HG03520 (cell line): ENCODE data around the gene INAFM2.
A peak's percentile ranks its signal among the peaks of the same experiment; 100 is the strongest.

Experiments used
- ATAC-seq: cut with Tn5 transposase; IDR thresholded peaks from one replicate; pipeline ENCODE4 v1.9.1; 2021; ENCODE audit warnings: mild to moderate bottlenecking, moderate library complexity; ENCODE audit not compliant: unreplicated experiment

INAFM2 gene

DNA sequence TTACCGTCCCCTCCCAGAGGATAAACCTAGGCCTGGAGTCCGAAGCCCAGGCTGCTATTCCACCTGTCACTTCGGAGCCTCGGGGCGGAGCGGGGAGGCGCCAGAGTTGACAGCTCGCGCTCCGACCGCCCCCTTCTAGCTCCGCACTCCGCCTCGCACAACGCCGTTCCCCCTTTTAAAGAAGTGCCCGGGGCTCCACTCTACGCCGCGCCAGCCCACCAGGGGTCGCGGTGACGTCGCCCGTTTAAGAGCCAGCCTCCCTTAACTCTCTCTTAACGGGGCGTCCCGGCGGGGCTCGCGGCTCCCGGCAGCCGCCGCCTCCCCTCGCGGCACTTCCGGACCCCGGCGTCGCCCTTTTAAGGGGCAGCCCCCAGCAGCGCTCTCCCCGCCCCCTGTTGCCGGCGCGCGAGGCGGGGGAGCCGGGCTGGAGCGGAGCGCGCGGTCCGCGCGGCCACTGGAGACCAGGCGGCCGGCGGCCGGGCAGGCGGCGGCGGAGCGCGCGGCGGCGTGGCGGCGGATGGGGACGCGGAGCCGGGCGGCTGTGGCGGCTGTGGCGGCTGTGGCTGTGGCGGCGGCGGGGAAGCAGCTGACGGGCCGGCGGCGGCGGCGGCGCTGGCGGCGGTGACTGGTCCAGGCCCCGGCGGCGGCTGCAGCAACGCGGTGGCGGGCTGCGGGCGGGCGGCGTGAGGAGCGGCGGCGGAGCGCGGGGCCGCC, at the start of gene INAFM2:
TSS of gene INAFM2 (plus strand) at position 454 of the 714 bp plus-strand sequence. CDS start 364 bp downstream, outside the sequence.
- peak; percentile 84 for ATAC-seq

DNA sequence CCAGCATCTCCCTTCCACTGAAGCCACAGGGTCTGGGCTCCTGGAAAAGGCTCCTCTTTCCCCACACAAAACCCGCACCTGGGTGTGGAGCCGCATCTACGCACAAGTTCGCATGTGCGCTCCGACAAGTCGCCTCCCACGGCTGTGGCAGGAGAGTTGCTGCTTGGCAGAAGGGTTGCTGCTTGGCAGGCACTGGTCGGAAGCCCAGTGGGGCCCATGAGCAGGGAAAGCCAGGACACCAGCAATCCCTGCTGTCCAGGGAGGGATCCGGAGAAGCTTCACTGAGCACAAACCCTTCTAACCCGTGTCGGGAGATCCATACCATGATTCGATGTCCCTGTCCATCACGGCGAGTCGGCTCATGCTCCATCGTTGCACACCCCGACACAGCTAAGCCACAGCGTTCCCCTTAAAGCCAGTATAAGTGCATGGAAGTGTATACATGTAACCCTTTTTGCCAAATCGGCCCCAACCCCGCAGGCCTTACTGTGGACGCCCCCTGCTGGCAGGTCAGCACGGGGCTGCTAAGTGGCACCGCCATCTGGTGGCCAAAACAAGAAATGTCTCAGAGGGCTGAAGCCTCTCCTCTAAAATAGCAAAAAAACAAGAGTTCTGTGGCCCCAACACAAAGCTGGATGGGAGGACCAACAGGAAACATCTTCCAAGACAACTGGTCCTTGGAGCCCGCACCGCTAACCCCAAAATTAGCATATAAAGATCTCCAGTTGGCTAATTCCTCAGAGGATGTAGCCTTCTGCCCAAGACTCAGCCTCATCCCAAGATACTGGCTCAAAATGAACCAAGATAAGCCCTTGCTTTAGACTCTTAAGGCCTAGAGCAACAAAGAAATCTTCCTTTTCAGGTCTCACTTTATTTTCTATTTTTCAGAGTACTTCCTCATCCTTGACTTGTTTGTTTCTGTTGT, 48.9 kb upstream of the INAFM2 start:
- ATAC-seq = no peak

DNA sequence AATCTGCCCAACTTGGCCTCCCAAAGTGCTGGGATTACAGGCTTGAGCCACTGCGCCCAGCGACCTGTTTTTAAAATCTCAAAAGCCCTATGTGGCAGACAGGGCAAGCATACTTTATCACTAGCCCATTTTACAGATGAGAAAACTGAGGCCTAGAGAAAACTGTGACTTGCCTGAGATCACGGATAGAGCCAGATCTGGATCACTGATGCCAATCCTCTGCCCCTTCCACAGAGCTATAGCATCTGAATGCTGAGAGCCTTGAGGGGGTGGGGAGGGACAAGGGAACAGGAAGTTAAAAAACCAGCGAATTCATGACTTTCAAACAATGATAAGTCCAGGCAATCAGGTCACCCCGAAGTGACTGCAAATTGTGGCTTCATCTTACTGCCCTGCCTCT, 48.0 kb upstream of the INAFM2 start:
- no peak for ATAC-seq

DNA sequence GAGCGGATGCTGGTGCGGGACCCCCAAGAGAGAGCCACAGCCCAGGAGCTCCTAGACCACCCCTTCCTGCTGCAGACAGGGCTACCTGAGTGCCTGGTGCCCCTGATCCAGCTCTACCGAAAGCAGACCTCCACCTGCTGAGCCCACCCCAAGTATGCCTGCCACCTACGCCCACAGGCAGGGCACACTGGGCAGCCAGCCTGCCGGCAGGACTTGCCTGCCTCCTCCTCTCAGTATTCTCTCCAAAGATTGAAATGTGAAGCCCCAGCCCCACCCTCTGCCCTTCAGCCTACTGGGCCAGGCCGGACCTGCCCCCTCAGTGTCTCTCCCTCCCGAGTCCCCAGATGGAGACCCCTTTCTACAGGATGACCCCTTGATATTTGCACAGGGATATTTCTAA, 47.5 kb upstream of the INAFM2 start:
- ATAC-seq = no peak

DNA sequence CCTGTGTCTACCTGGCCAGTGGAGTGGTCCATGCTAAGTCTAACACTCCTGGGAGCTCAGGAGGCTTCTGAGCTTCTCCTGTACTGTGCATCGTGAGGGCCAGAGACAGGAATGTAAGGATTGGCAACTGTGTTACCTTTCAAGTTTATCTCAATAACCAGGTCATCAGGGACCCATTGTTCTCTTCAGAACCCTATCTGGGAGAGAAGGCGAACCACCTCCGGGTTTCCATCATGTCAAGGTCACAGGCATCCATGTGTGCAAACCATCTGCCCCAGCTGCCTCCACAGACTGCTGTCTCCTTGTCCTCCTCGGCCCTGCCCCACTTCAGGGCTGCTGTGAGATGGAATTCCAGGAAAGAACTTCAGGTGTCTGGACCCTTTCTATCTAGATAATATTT, 46.6 kb upstream of the INAFM2 start:
- no peak for ATAC-seq

GRCh38 chr15:40277471-40277870, 46.0 kb upstream of the INAFM2 start:
- ATAC-seq = no peak

DNA sequence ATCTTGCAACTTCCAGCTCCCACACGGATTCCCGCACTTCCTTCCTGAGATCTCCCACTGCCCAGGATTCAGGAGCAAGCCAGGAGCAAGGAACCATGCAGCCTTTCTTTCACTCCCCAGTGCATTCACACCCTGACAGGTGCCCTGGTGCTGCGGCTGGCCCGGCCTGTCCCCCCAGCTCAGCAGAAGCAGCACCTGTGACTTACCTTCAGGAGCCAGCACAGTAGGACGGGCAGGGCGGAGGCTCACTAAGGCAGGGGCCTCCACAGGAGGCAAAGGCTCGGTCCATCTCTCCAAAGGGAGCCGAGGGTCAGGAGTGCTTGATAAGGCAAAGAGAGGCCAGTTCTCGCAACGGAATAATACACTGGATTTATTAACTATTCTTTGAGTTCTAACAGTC, 45.5 kb upstream of the INAFM2 start:
- ATAC-seq = no peak

- no peak for ATAC-seq
These were observed 43.9 kb upstream of the INAFM2 start for GRCh38 chr15:40279437-40280141.

GRCh38 chr15:40280260-40281056, 43.0 kb upstream of the INAFM2 start:
- ATAC-seq = no peak

GRCh38 chr15:40281057-40281800, 42.3 kb upstream of the INAFM2 start:
- ATAC-seq = no peak

DNA sequence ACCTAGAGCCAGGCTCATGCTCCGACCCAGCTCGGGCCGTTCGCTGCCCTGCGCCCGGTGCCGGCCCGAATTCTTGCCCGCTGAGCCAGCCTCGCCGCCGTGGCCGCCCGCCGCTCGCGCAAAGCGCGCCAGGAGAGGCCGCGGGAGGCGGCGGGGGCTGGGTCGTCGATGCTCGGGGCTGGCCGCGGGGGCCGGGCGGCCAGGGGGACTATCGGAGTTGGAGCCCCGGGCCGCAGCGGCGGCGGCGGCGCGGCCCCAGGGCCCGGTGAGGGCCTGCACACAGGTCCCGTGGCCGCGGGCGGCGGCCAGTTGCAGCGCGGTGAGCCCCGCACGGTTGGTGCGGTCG, 41.7 kb upstream of the INAFM2 start:
- no peak for ATAC-seq

- ATAC-seq = no peak
These were observed 41.2 kb upstream of the INAFM2 start for GRCh38 chr15:40282147-40282868.

DNA sequence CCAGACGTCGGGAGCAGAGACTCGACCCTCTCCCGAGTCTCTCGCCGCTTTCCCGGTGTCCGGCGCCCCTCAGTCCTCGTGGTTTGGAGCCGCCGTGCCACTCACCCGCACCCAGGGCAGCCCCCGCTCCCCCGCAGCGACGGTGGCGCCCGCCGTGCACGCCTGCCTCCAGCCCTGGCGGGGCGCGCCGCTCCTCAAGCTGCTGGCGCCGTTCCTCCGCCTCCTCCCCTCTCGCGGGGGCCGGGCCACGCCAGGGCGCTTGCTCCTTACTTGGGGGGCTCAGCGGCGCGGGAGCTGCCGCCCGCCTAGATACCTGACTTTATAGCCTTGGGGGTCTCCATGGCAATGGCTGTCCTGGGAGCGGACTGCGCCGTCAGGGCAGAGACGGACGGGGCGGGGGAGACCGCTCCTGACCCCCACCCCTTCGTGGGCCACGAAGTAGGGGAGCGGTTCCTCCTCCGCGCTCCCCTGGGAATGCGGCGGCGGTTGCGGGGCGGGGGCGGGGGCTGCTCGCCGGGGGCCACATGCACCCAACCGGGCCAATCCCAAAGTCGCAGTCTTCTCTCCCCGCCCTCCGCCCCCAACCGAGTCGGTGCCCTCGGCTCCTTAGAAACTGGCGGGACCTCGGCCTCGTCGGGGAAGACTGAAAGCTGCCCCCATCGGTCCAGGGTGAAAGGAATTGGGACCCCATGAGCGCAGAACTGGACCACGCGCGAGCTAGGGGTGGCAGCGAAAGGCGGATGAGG, 40.5 kb upstream of the INAFM2 start, which contains the start of gene ANKRD63:
TSS of gene ANKRD63 (minus strand) at position 196 of the 746 bp plus-strand sequence. CDS start 478 bp downstream, outside the sequence.
- ATAC-seq = no peak

DNA sequence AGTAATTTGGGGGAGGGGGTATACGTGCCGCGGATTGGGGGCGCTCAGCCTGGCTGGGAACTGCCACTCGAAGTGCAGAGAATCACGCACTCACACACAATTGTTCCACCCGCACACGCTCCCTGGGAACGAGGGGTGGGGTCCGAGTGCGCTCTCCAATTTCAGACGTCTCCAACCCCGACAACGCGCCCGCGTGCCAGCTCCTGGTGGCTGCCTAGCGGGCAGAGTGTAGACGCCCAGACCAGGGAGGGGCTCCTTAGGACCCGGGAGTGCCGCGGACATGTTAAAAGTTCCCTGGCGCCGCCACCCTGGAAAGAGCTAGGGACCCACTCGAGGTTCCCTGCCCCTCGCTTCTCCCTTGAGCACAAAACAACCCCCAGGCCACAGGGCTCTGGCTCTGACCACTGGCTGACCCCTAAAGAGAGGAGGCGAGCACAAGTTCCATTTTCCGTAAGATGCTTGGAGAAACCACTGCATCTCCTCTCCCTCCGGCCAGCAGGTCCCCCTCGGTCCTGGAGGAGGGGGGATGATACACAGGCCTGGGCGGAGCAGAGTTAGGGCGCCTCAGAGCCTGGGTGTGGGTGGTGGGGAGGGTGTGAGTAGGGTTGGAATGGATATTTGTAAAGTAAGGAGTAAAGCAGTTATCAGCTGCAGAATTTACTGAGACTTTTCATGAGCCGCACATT, 39.7 kb upstream of the INAFM2 start:
- no peak for ATAC-seq

DNA sequence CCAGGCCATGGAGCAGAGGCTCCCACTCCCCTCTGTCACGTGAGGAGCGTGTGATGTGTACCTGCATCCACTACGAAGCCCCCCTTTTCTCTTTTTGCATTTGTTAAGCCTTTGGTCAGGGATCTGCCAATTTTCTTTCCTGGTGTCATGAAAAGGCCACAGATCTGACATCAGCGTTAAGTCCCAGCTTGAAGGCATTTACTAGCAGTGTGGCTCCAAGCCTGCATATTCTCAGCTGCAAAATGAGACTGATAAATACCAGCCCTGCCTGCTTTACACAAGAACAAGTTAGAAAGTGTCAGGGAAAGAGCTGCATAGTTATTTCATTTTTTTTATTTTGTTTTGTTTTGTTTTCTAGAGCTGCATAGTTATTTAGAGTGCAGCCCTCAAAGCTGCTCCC, 38.3 kb upstream of the INAFM2 start:
- no peak for ATAC-seq

DNA sequence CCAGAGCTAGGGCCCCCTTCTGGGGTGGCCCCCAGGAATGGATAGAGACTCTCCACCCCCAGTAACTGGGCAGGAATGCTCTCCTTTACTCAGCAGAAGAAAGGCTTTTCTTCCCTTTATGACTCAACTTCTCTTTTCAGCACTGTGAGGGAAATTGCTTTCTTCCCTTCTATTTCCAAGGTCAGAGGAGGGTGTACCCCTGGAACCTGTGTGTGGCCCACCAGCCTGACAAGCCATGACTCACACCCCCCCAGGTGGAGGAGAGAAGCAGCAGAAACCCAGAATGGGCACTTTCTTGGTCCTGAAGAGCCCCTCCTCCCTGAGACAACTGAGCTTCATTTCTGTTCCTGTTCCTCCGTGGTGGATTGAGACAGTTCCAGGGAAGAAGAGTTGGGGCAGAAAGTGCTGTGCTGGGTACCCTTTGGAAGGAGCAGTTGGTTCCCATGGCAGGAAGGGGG, 37.9 kb upstream of the INAFM2 start:
- no peak for ATAC-seq

DNA sequence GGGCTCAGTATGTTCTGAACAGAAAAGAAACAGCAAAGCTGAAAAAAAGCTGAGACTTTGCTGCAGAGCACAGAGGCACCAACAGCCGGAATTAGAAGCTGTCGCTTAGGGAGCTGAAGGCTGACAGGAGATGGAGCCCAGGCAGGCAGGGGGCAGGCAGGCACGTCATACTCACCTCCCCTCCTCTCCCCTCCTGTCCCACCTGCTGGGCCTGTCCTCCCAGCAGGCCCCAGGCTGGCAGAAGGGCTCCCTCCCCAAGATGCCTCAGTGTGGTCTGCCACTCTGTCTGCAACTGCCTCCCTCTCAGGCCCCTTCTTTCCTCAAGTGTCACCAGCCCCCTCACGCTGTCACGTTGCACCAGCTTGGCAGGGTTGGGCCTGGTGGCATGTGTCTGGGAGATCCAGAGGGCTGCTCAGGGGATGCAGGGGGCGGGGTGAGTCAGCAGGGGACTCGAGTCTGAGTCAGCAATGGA, 37.4 kb upstream of the INAFM2 start:
- ATAC-seq = no peak

DNA sequence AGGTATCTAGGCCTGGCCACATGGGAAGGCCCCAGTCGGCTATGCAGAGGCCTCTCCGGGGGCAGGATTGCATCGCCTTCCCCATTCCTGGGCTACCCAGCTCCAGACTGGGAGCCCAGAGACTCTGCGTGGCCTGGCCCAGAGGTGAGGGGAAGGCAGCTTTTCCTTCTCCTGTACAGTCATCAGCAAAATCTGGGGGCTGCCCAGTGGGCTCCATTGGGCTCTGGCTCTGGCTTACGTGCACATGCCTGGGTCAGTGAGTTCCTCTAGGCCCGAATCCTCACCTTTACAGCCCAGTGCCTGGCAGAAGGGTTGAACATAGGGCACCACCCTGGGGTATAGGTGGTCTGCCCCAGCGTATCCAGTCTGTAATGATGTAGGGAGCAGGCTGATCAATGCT, 36.7 kb upstream of the INAFM2 start:
- no peak for ATAC-seq
